ENCODE data around the gene ZGLP1.
"Not testable (repeated sequence)": the region's sequence is repeated elsewhere in the genome, so short reads cannot be mapped to it uniquely, and the experiment has no call there.

The ZGLP1 gene

GRCh38 chr19:10292789-10293636, 16.6 kb downstream of the ZGLP1 start:
- no peak for DNase-seq

GRCh38 chr19:10292206-10292788, 17.3 kb downstream of the ZGLP1 start:
- peak; percentile 92 to 97 for DNase-seq

GRCh38 chr19:10291554-10292205, 17.9 kb downstream of the ZGLP1 start:
- DNase-seq = no peak

DNA sequence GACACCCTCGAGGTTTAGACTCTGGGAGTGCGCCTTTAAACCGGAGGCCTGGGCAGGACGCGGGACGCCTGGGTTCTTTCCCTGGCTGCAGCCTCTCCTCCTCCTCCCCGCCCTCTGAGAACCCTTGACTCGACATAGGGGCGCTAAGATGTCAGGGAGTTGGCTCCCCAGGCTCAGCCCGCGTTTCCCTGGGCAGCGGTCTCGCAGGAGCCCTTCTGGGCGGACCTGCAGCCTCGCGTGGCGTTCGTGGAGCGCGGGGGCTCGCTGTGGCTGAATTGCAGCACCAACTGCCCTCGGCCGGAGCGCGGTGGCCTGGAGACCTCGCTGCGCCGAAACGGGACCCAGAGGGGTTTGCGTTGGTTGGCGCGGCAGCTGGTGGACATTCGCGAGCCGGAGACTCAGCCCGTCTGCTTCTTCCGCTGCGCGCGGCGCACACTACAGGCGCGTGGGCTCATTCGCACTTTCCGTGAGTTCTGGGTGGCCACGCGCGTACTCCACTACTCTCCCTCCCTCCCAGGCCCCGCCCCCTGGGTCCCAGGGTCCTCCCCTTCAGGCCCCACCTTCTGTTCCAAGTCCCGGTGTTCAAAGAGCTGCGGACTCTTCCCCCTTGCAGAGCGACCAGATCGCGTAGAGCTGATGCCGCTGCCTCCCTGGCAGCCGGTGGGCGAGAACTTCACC, 18.6 kb downstream of the ZGLP1 start:
- DNase-seq = peak; percentile 65 to 75

GRCh38 chr19:10290357-10290875, 19.2 kb downstream of the ZGLP1 start:
- no peak for DNase-seq

DNA sequence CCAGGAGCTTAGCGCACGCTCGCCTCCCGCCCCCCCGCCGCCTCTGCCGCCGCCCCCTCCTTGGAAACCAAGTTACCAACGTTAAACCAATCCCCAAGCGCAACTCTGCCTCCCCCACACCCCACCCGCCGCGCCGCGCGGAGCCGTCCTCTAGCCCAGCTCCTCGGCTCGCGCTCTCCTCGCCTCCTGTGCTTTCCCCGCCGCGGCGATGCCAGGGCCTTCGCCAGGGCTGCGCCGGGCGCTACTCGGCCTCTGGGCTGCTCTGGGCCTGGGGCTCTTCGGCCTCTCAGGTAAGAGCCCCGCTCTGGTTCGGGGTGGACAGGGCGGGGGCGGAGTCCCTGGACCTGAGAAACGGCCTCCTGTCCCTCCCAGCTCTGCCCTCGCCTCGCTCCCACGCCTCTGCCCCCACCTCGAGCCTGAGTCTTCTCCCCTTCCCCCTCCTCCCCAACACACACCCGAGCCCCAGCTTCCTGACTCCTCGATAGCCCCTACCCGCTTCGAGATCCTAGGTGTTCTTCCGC, 19.7 kb downstream of the ZGLP1 start, which contains the start of gene ICAM5:
Gene ICAM5 (plus strand): TSS at position 117 of the 521 bp plus-strand sequence. CDS start 92 bp downstream, at position 209.
- peak in 1 of 2 donors; percentile 53 for DNase-seq

DNA sequence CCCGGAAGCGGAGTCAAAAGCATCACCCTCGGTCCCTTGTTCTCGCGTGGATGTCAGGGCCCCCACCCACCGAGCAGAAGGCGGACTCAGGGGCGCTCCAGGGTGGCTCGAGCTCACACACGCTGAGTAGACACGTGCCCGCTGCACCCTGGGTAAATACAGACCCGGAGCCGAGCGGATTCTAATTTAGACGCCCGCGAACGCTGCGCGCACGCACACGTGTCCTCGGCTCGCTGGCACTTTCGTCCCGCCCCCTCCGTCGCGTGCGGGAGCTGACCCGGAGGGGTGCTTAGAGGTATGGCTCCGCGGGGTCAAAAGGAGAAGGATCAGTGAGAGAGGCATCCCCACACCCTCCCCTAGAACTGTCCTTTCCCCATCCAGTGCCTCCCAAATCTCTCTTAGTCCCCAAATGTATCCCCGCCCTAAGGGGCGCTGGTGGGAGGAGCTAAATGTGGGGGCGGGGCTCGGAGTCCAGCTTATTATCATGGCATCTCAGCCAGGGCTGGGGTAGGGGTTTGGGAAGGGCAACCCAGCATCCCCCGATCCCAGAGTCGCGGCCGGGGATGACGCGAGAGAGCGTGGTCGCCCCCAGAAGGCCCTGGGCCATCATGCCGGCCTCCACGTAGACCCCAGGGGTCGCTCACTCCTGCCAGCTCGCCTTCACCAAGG, 20.3 kb downstream of the ZGLP1 start:
- DNase-seq = peak; percentile 75 to 85

GRCh38 chr19:10288662-10289166, 20.9 kb downstream of the ZGLP1 start:
- DNase-seq = peak; percentile 65 to 77

GRCh38 chr19:10286803-10287737, 22.5 kb downstream of the ZGLP1 start, which contains the start of gene ICAM4:
ICAM4 (plus strand) TSS chr19:10286955; CDS start chr19:10287013, 58 bp downstream.
- DNase-seq = peak; percentile 73 to 86

GRCh38 chr19:10285393-10285792, 24.2 kb downstream of the ZGLP1 start:
- no peak for DNase-seq

DNA sequence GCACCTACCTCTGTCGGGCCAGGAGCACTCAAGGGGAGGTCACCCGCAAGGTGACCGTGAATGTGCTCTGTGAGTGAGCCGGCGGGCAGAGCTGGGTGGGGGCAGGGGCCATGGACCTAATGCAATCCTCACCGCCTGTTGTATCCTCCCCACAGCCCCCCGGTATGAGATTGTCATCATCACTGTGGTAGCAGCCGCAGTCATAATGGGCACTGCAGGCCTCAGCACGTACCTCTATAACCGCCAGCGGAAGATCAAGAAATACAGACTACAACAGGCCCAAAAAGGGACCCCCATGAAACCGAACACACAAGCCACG, 24.7 kb downstream of the ZGLP1 start:
- no peak for DNase-seq

GRCh38 chr19:10284065-10284959, 25.3 kb downstream of the ZGLP1 start:
- no peak for DNase-seq

- no peak for DNase-seq
Observed at GRCh38 chr19:10283301-10284064, 26.1 kb downstream of the ZGLP1 start.

- DNase-seq = not testable (repeated sequence)
Observed at GRCh38 chr19:10282043-10282442, 27.6 kb downstream of the ZGLP1 start.

GRCh38 chr19:10279737-10280442, 29.7 kb downstream of the ZGLP1 start:
- no peak for DNase-seq

DNA sequence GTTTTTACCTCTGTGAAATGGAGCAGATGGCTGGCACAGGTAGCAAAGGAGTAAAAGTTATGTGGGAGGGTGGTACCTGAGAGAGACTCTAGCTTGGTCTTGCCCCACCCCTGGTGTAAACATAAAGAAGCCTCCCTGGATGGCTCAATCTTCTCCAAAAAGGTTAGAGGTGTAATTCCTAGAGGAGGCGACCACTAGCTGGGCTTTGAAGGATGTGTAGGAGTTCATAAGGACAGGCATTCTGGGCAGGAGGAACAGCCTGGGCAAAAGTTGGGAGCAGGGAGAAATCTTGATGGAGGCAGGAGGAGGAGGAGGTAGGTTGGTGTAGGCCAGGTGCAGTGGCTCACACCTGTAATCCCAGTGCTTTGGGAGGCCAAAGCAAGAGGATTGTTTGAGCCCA, 30.7 kb downstream of the ZGLP1 start:
- no peak for DNase-seq

DNA sequence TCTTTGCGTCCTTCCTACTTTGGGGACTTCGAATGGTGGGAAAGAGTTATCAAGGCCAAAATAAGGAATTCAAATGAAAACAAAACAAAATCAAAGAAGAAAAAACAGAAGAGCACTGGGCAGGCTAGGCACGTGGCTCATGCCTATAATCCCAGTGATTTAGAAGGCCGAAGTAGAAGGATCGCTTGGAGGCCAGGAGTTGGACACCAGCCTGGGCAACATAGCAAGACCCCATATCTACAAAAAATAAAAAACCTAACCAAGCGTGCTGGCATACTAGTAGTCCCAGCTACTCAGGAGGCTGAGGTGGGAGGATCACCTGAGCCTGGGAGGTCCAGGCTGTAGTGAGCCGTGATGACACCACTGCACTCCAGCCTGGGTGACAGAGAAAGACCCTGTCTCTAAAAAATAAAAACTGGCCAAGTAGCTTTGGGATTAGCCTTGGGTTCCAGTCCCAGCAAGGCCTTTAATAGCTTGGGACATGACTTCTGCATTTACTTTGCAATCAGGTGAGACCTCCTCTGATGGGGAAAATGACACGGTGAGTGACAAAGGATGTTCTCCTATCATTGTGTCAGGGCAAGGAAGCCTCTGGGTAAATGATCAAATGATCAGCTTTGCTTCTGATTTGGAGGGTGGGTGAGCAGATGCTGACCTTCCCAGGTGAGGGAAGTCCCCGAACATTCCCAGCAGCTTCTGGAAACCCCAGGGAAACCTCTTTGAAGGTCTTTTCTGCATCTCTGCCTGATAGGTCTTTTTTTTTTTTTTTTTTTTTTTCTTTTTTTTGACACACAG, 31.6 kb downstream of the ZGLP1 start:
- peak in 1 of 2 donors; percentile 62 for DNase-seq
